HepG2 (cell line): ENCODE data around the gene GAREM1. TPM values are rescaled to one million over a fixed set of nuclear protein-coding genes. Genes with fewer than 3 reads are reported as not detected.

ENCODE experiments used
- ATAC-seq: fragments of 200-7000 bp; cut with Tn5 transposase; 3 replicates; pipeline ENCODE4 v1.9.1; 2020; ENCODE audit warnings: mild to moderate bottlenecking, moderate library complexity
- BruUV-seq: library from RNA; stranded (reverse); fragments of 400-500 nt; replicated peaks from 2 replicates; lab custom pipeline; 2021; lab: Mats Ljungman, UMichigan
- CTCF ChIA-PET: fragments of 300-600 bp; formaldehyde crosslinking; extraction: SDS; loops from one replicate; lab custom pipeline; 2021; ENCODE audit warnings: low total read pairs, inconsistent platforms, low intra/inter-chr PET ratio; lab: Yijun Ruan, JAX
- POLR2A ChIA-PET: fragments of 350-600 bp; sonication (Branson Sonifier 250); formaldehyde crosslinking; loops from one replicate; lab custom pipeline; 2020; ENCODE audit warnings: antibody characterized with exemption, inconsistent platforms; lab: Yijun Ruan, JAX
- DNase-seq: peaks from one replicate; pipeline ENCODE4 v3.0.0-alpha.2; 2015; ENCODE audit warnings: low spot score
- FAIRE-seq: peaks from 3 replicates; lab custom pipeline; 2011; peaks lifted over from hg19 to GRCh38; lab: Jason Lieb, UNC
- H2AFZ ChIP-seq: one replicate; pipeline ENCODE4 v1.6.1; 2011; ENCODE audit warnings: low read length, inconsistent platforms
- H3K27ac ChIP-seq: fragments of 300-600 bp; 3 replicates; pipeline ENCODE4 v1.8.0; 2011; ENCODE audit warnings: mixed run types, mild to moderate bottlenecking, mixed read lengths, low read length, inconsistent platforms; ENCODE audit not compliant: insufficient read depth; ENCODE audit errors: extremely low read length
- H3K27me3 ChIP-seq, 2 experiments: fragments of 200-600 bp in 1 of 2; 2 replicates in 1 of 2; 3 replicates in 1 of 2; pipeline versions ENCODE4 v1.6.0 to v1.8.0; 2011; ENCODE audit warnings: low read length in 2 of 2, mild to moderate bottlenecking in 2 of 2, moderate library complexity in 2 of 2, inconsistent platforms in 1 of 2; ENCODE audit not compliant: insufficient read depth in 2 of 2, control insufficient read depth in 1 of 2
- H3K36me3 ChIP-seq, 2 experiments: fragments of 200-600 bp in 1 of 2; replicated peaks in 1 of 2; 2 replicates in 1 of 2; 3 replicates in 1 of 2; pipeline versions ENCODE4 v1.5.1 to v1.8.0; 2011; ENCODE audit warnings: low read length in 2 of 2, inconsistent platforms in 1 of 2; ENCODE audit not compliant: insufficient read depth in 2 of 2, control insufficient read depth in 1 of 2
- H3K4me1 ChIP-seq: 2 replicates; pipeline ENCODE4 v1.5.1; 2012; ENCODE audit warnings: low read length, inconsistent platforms; ENCODE audit not compliant: insufficient read depth
- H3K4me2 ChIP-seq: 2 replicates; pipeline ENCODE4 v1.6.0; 2011; ENCODE audit warnings: low read depth, low read length, inconsistent platforms
- H3K4me3 ChIP-seq, 3 experiments: fragments of 200-600 bp in 1 of 3; sonication (generic), shearing (Covaris generic) in 1 of 3; replicated peaks in 1 of 3; 2 replicates each; pipeline ENCODE4 v1.5.1; 2011 to 2016; ENCODE audit warnings: low read length in 3 of 3, inconsistent platforms in 2 of 3, low read depth in 2 of 3, mild to moderate bottlenecking in 2 of 3, control low read depth in 1 of 3, mixed read lengths in 1 of 3; ENCODE audit not compliant: insufficient read depth in 1 of 3
- H3K79me2 ChIP-seq: one replicate; pipeline ENCODE4 v1.6.1; 2011; ENCODE audit warnings: low read length, inconsistent platforms; ENCODE audit not compliant: insufficient read depth
- H3K9ac ChIP-seq: 2 replicates; pipeline ENCODE4 v1.6.0; 2011; ENCODE audit warnings: mild to moderate bottlenecking, low read depth, low read length, inconsistent platforms; ENCODE audit not compliant: insufficient read depth
- H3K9me3 ChIP-seq: 2 replicates; pipeline ENCODE4 v1.5.1; 2012; ENCODE audit warnings: mild to moderate bottlenecking, low read length
- H4K20me1 ChIP-seq: 2 replicates; pipeline ENCODE4 v1.6.0; 2011; ENCODE audit warnings: inconsistent platforms, mild to moderate bottlenecking, low read length, moderate library complexity; ENCODE audit not compliant: insufficient read depth
- CCDC6 ChIP-seq: sonication (generic); formaldehyde crosslinking; IDR thresholded peaks from 2 replicates; pipeline ENCODE4 v1.8.1; 2022; ENCODE audit warnings: mild to moderate bottlenecking, missing genetic modification reagents, moderate library complexity
- CHD2 ChIP-seq: IDR thresholded peaks from 2 replicates; pipeline ENCODE4 v1.6.1; 2011; ENCODE audit warnings: low read depth, low read length, improper control_type of control experiment
- DR1 ChIP-seq: sonication (generic); formaldehyde crosslinking; IDR thresholded peaks from 2 replicates; pipeline ENCODE4 v1.8.0; 2021; ENCODE audit warnings: mild to moderate bottlenecking, missing genetic modification reagents, inconsistent platforms
- FOSL2 ChIP-seq: sonication (generic); formaldehyde crosslinking; IDR thresholded peaks from 2 replicates; pipeline ENCODE4 v1.4.0; 2020; ENCODE audit warnings: missing genetic modification reagents
- GPN1 ChIP-seq: sonication (generic); formaldehyde crosslinking; IDR thresholded peaks from 2 replicates; pipeline ENCODE4 v1.5.1; 2020; ENCODE audit warnings: missing genetic modification reagents, borderline replicate concordance
- HNF1B ChIP-seq: sonication (generic); formaldehyde crosslinking; IDR thresholded peaks from 2 replicates; pipeline ENCODE4 v1.5.1; 2020; ENCODE audit warnings: mild to moderate bottlenecking, moderate library complexity, missing genetic modification reagents
- KDM2A ChIP-seq: sonication (generic); formaldehyde crosslinking; IDR thresholded peaks from 2 replicates; pipeline ENCODE4 v1.4.0; 2020; ENCODE audit warnings: low read depth, missing genetic modification reagents, borderline replicate concordance
- MEIS1 ChIP-seq: sonication (generic); formaldehyde crosslinking; IDR thresholded peaks from 2 replicates; pipeline ENCODE4 v1.9.0; 2021; ENCODE audit warnings: mild to moderate bottlenecking, missing genetic modification reagents, moderate library complexity, borderline replicate concordance
- MYC ChIP-seq: sonication (generic); formaldehyde crosslinking; IDR thresholded peaks from 2 replicates; pipeline ENCODE4 v1.9.0; 2021; ENCODE audit warnings: missing genetic modification reagents, borderline replicate concordance
- NFATC3 ChIP-seq: sonication (generic); formaldehyde crosslinking; IDR thresholded peaks from 2 replicates; pipeline ENCODE4 v1.5.1; 2020; ENCODE audit warnings: mild to moderate bottlenecking, missing genetic modification reagents
- NFYB ChIP-seq: sonication (generic); formaldehyde crosslinking; IDR thresholded peaks from 2 replicates; pipeline ENCODE4 v1.4.0; 2020; ENCODE audit warnings: missing genetic modification reagents
- PBX3 ChIP-seq: sonication (generic); formaldehyde crosslinking; IDR thresholded peaks from 2 replicates; pipeline ENCODE4 v1.8.1; 2023; ENCODE audit warnings: missing genetic modification reagents, inconsistent platforms, borderline replicate concordance
- SAFB2 ChIP-seq: sonication (generic); formaldehyde crosslinking; IDR thresholded peaks from 2 replicates; pipeline ENCODE4 v1.5.1; 2020; ENCODE audit warnings: missing genetic modification reagents, low read depth, mild to moderate bottlenecking, borderline replicate concordance
- SIN3B ChIP-seq: fragments of 150-350 bp; IDR thresholded peaks from 2 replicates; pipeline ENCODE4 v1.6.1; 2014; ENCODE audit warnings: low read length
- ZIK1 ChIP-seq: sonication (generic); formaldehyde crosslinking; IDR thresholded peaks from 2 replicates; pipeline ENCODE4 v1.5.0; 2020; ENCODE audit warnings: mild to moderate bottlenecking, low read depth, missing genetic modification reagents, borderline replicate concordance
- ZNF121 ChIP-seq: sonication (generic); formaldehyde crosslinking; IDR thresholded peaks from 2 replicates; pipeline ENCODE4 v1.5.0; 2020; ENCODE audit warnings: mild to moderate bottlenecking, missing genetic modification reagents
- ZNF276 ChIP-seq: sonication (generic); formaldehyde crosslinking; IDR thresholded peaks from 2 replicates; pipeline ENCODE4 v1.4.0; 2020; ENCODE audit warnings: mild to moderate bottlenecking, low read depth, missing genetic modification reagents
- ZNF800 ChIP-seq: sonication (generic); formaldehyde crosslinking; IDR thresholded peaks from 2 replicates; pipeline ENCODE4 v1.4.0; 2020; ENCODE audit warnings: missing genetic modification reagents
- WGBS: methylation state at CpG from one replicate; pipeline ENCODE4 v1.1.6; 2017; ENCODE audit warnings: low lambda C conversion rate; 5-methylcytosine and 5-hydroxymethylcytosine counted together
- in situ Hi-C: cut with HindIII; loops from 2 replicates; pipeline ENCODE4 v1.10.0; 2017; ENCODE audit warnings: low pct_unique_long_range_greater_than_20kb; ENCODE audit not compliant: extremely low pct_ligation_motif_present
- intact Hi-C: fragments of 100-400 bp; cut with micrococcal nuclease; formaldehyde crosslinking; loops from one replicate; pipeline ENCODE4 v1.10.0; 2022; ENCODE audit not compliant: unreplicated experiment
- polyA plus RNA-seq, 8 experiments: library from polyadenylated mRNA; depleted of rRNA in 3 of 8; stranded (reverse) in 7 of 8; unstranded in 1 of 8; fragments of >200 nt; fragmentation: Illumina TruSeq in 4 of 8; extraction: Trizol in 4 of 8; gene quantifications; 2 replicates each; pipeline versions ENCODE4 v1.2.1 to v1.2.3, GENCODE V29; 2011 to 2016; ENCODE audit warnings: low read depth in 4 of 8, missing spikeins in 1 of 8, mixed read lengths in 1 of 8; ENCODE audit not compliant: insufficient read depth in 1 of 8
- total RNA-seq, 5 experiments: library from RNA; depleted of rRNA; stranded (reverse); fragments of >200 nt; fragmentation: Illumina TruSeq; extraction: Trizol; gene quantifications; 2 replicates each; pipeline ENCODE4 v1.2.3, GENCODE V29; 2016; ENCODE audit warnings: low read depth in 1 of 5

The GAREM1 gene
- total and polyA plus RNA-seq, 2 of the 13 experiments (the other 11 are each of a cell fraction or from before 2014, with no cell fraction given): 2.5 to 2.9 TPM

- CTCF ChIA-PET: no interaction called here
- Histone ChIP-seq H3K36me3 (peaks cover 0 to 3% of the 10 kb centered on the region in 2 experiments; a peak in 2 of 5 replicates), H3K27ac (no peak overlapping the region), H3K4me1 (no peaks in the 10 kb centered on the region), H4K20me1 (no peaks in the 10 kb centered on the region), H3K79me2 (no peaks in the 10 kb centered on the region), H2AFZ (no peak overlapping the region), H3K4me2 (no peak overlapping the region), H3K4me3 (no peak overlapping the region), H3K9ac (no peak overlapping the region), H3K27me3 (no peaks in the 10 kb centered on the region), H3K9me3 (no peaks in the 10 kb centered on the region)
- no peak for ATAC-seq
- 78% methylated on average over 2 of the region's 2 CpGs for WGBS
- TF ChIP-seq HNF1B (CRISPR knock-in tag): no peak
- no peak for TF ChIP-seq PBX3 (CRISPR knock-in tag)
- no peak for TF ChIP-seq SIN3B
- TF ChIP-seq CCDC6 (CRISPR knock-in tag): no peak
- no peak for TF ChIP-seq NFYB
- no peak for TF ChIP-seq NFATC3 (CRISPR knock-in tag)
- TF ChIP-seq MEIS1: no peak
- no peak for TF ChIP-seq CHD2
- no peak for TF ChIP-seq ZNF121
- no peak for TF ChIP-seq ZNF276 (CRISPR knock-in tag)
- TF ChIP-seq GPN1 (CRISPR knock-in tag): no peak
- TF ChIP-seq ZIK1 (CRISPR knock-in tag): no peak
- no peak for TF ChIP-seq MYC (CRISPR knock-in tag)
- TF ChIP-seq ZNF800 (CRISPR knock-in tag): no peak
- TF ChIP-seq DR1 (CRISPR knock-in tag): no peak
- TF ChIP-seq KDM2A (CRISPR knock-in tag): no peak
- TF ChIP-seq FOSL2: no peak
- TF ChIP-seq SAFB2 (CRISPR knock-in tag): no peak
- in situ Hi-C loops (no loop called here), intact Hi-C loops (no loop called here)
- no TSS peak for BruUV-seq
- DNase-seq: no peak
- FAIRE-seq: no peak
- POLR2A ChIA-PET: no interaction called here
These were observed 179.9 kb downstream of the GAREM1 start for GRCh38 chr18:32290810-32291209.
